HCT116 (cell line): ENCODE results near the gene SKAP1.

ENCODE experiments used
- CEBPB ChIP-seq: IDR thresholded peaks from 2 replicates; pipeline ENCODE4 v1.6.1; 2012; ENCODE audit warnings: low read depth
- CTCF ChIP-seq, 3 experiments: fragments of 200-600 bp in 1 of 3; sonication (generic) in 1 of 3; IDR thresholded peaks in 2 of 3; conservative IDR thresholded peaks in 1 of 3; 2 replicates each; pipeline ENCODE4 v1.5.1; 2012 to 2017; ENCODE audit warnings: low read depth in 2 of 3, low read length in 2 of 3, antibody characterized with exemption in 1 of 3, borderline replicate concordance in 1 of 3, control low read depth in 1 of 3, mild to moderate bottlenecking in 1 of 3, mixed read lengths in 1 of 3, mixed run types in 1 of 3, moderate library complexity in 1 of 3; ENCODE audit not compliant: insufficient read depth in 1 of 3
- EZH2phosphoT487 ChIP-seq: fragments of 200-600 bp; IDR thresholded peaks from 2 replicates; pipeline ENCODE4 v1.6.1; 2018; ENCODE audit warnings: antibody characterized with exemption, borderline replicate concordance
- FOSL1 ChIP-seq: IDR thresholded peaks from 2 replicates; pipeline ENCODE4 v1.6.1; 2012; ENCODE audit warnings: low read depth
- MAX ChIP-seq: IDR thresholded peaks from 2 replicates; pipeline ENCODE4 v1.6.1; 2012
- RAD21 ChIP-seq: IDR thresholded peaks from 2 replicates; pipeline ENCODE4 v1.6.1; 2012; ENCODE audit warnings: low read depth, mild to moderate bottlenecking
- SIN3A ChIP-seq: IDR thresholded peaks from 2 replicates; pipeline ENCODE4 v1.6.1; 2012; ENCODE audit warnings: low read depth
- ZFX ChIP-seq: fragments of 450-650 bp; IDR thresholded peaks from 2 replicates; pipeline ENCODE4 v1.6.1; 2017

DNA sequence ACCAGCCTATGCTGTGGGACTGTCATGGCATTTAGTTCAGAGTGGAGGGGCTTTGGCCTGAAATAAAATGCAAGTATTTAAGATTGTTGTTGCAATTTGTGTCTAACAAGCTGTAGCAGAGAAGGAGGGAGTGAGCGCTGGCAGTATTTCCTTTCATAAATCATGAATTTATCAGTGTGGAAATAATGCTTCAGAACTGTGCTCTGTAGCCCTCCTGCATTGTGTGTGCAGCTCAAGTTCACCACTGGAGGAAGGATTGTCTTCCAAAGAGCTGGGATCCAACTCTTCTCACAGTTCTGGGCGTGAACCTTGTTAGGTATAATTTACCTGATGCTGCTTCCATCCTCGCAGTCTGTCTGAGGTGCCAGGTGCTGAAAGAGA, 307.4 kb downstream of the SKAP1 start:
- TF ChIP-seq FOSL1: no peak
- no peak for TF ChIP-seq ZFX
- no peak for TF ChIP-seq CEBPB
- TF ChIP-seq CTCF (IDR thresholded peaks at IDR 0.05 in 2 of 3, conservative IDR thresholded peaks at IDR 0.05 in 1 of 3; ENCODE audit: borderline replicate concordance in 1 of 3, insufficient read depth in 1 of 3, low read depth in 2 of 3, low read length in 2 of 3): no peak
- TF ChIP-seq MAX: no peak
- no peak for TF ChIP-seq EZH2phosphoT487
- TF ChIP-seq RAD21: no peak
- no peak for TF ChIP-seq SIN3A
